GM23338 (cell line): ENCODE measurements around the gene GNS. TPM values are rescaled to one million over a fixed set of nuclear protein-coding genes. Genes with fewer than 3 reads are reported as not detected.
A peak's percentile ranks its signal among the peaks of the same experiment; 100 is the strongest.

ENCODE experiments used
- ATAC-seq: fragments of 200-7000 bp; cut with Tn5 transposase; 3 replicates; pipeline ENCODE4 v1.9.1; 2020
- DNase-seq: peaks from one replicate; pipeline ENCODE4 v3.0.0-alpha.2; 2015; ENCODE audit warnings: low spot score
- H2AFZ ChIP-seq: fragments of 200-600 bp; sonication (generic); 2 replicates; pipeline ENCODE4 v1.8.0; 2016; ENCODE audit warnings: antibody characterized with exemption, mild to moderate bottlenecking, moderate library complexity
- H3F3A ChIP-seq: fragments of 200-600 bp; sonication (generic); replicated peaks from 2 replicates; pipeline ENCODE4 v1.8.0; 2017; ENCODE audit warnings: antibody characterized with exemption, mixed run types, low read depth
- H3K27ac ChIP-seq: fragments of 200-600 bp; sonication (generic); 2 replicates; pipeline ENCODE4 v1.6.1; 2016; ENCODE audit warnings: low read depth
- H3K27me3 ChIP-seq: fragments of 200-600 bp; sonication (generic); 2 replicates; pipeline ENCODE4 v1.8.0; 2016; ENCODE audit warnings: mild to moderate bottlenecking, mixed run types, moderate library complexity; ENCODE audit not compliant: insufficient read depth
- H3K36me3 ChIP-seq: fragments of 200-600 bp; sonication (generic); 2 replicates; pipeline ENCODE4 v1.8.0; 2016; ENCODE audit warnings: mild to moderate bottlenecking; ENCODE audit not compliant: insufficient read depth
- H3K4me1 ChIP-seq: fragments of 200-600 bp; sonication (generic); 2 replicates; pipeline ENCODE4 v1.8.0; 2016; ENCODE audit warnings: mild to moderate bottlenecking, moderate library complexity; ENCODE audit not compliant: insufficient read depth
- H3K4me2 ChIP-seq: fragments of 200-600 bp; sonication (generic); 2 replicates; pipeline ENCODE4 v1.7.1; 2017; ENCODE audit warnings: mixed run types
- H3K4me3 ChIP-seq: fragments of 200-600 bp; sonication (generic); 2 replicates; pipeline ENCODE4 v1.6.1; 2016; ENCODE audit warnings: mixed run types
- H3K79me2 ChIP-seq: fragments of 200-600 bp; sonication (generic); replicated peaks from 2 replicates; pipeline ENCODE4 v1.8.0; 2017; ENCODE audit warnings: mild to moderate bottlenecking; ENCODE audit not compliant: insufficient read depth
- H3K9me2 ChIP-seq: fragments of 200-600 bp; sonication (generic); 2 replicates; pipeline ENCODE4 v1.8.0; 2017; ENCODE audit not compliant: insufficient read depth
- H4K20me1 ChIP-seq: fragments of 200-600 bp; sonication (generic); replicated peaks from 2 replicates; pipeline ENCODE4 v1.8.0; 2017; ENCODE audit warnings: mild to moderate bottlenecking; ENCODE audit not compliant: insufficient read depth
- H3K27ac Mint-ChIP-seq: 2 replicates; pipeline ENCODE4 v1.8.0; 2020; ENCODE audit warnings: inconsistent platforms, mild to moderate bottlenecking, moderate library complexity, mixed read lengths
- H3K27me3 Mint-ChIP-seq: 3 replicates; pipeline ENCODE4 v1.8.0; 2022; ENCODE audit warnings: low read depth, mild to moderate bottlenecking, moderate library complexity, mixed read lengths, inconsistent platforms; ENCODE audit not compliant: insufficient read depth, poor library complexity
- H3K36me3 Mint-ChIP-seq: 3 replicates; pipeline ENCODE4 v1.8.0; 2021; ENCODE audit warnings: low read depth, mild to moderate bottlenecking, inconsistent platforms, moderate library complexity, mixed read lengths
- H3K4me1 Mint-ChIP-seq: 3 replicates; pipeline ENCODE4 v1.8.0; 2020; ENCODE audit warnings: mild to moderate bottlenecking, inconsistent platforms, mixed read lengths
- H3K4me3 Mint-ChIP-seq: 3 replicates; pipeline ENCODE4 v1.8.0; 2021; ENCODE audit warnings: moderate library complexity, mild to moderate bottlenecking, inconsistent platforms, mixed read lengths
- H3K9me3 Mint-ChIP-seq: 3 replicates; pipeline ENCODE4 v1.8.0; 2020; ENCODE audit warnings: moderate library complexity, mild to moderate bottlenecking, inconsistent platforms, mixed read lengths
- CREB1 ChIP-seq: fragments of 250-450 bp; sonication (Bioruptor Pico); IDR thresholded peaks from 2 replicates; pipeline ENCODE4 v1.5.0; 2020; ENCODE audit warnings: low read depth, mild to moderate bottlenecking, moderate library complexity
- ETS1 ChIP-seq: IDR thresholded peaks from 2 replicates; pipeline ENCODE4 v1.6.1; 2016; ENCODE audit warnings: antibody characterized with exemption
- EZH2 ChIP-seq: fragments of 200-600 bp; sonication (generic); IDR thresholded peaks from one replicate; pipeline ENCODE4 v1.8.0; 2017; ENCODE audit warnings: antibody characterized with exemption, mild to moderate bottlenecking, low read depth; ENCODE audit not compliant: unreplicated experiment
- JUNB ChIP-seq: IDR thresholded peaks from one replicate; pipeline ENCODE4 v1.6.1; 2016; ENCODE audit warnings: antibody characterized with exemption; ENCODE audit not compliant: unreplicated experiment
- REST ChIP-seq: IDR thresholded peaks from one replicate; pipeline ENCODE4 v1.6.1; 2018; ENCODE audit warnings: antibody characterized with exemption; ENCODE audit not compliant: unreplicated experiment
- ZNF114 ChIP-seq: fragments of 250-450 bp; sonication (Bioruptor Pico); IDR thresholded peaks from 2 replicates; pipeline ENCODE4 v1.5.0; 2020; ENCODE audit warnings: mild to moderate bottlenecking, moderate library complexity
- polyA plus RNA-seq: library from polyadenylated mRNA; unstranded; fragments of >200 nt; fragmentation: Nextera tagmentation; extraction: Ambion mirVana; gene quantifications from 2 replicates; pipeline ENCODE4 v1.2.1, GENCODE V29; 2016
- total RNA-seq: library from RNA; depleted of rRNA; stranded (reverse); fragments of >200 nt; shearing (Covaris generic); gene quantifications from 2 replicates; pipeline ENCODE4 v1.2.3, GENCODE V29; 2014
- TF ChIP-seq, protein P1 (sequence below), 2 experiments: fragments of 200-600 bp in 1 of 2; sonication (generic) in 1 of 2; conservative IDR thresholded peaks; 2 replicates each; pipeline versions ENCODE4 v1.5.1 to v1.6.1; 2016 to 2017; ENCODE audit warnings: antibody characterized with exemption in 2 of 2, low read depth in 2 of 2, mild to moderate bottlenecking in 2 of 2, moderate library complexity in 1 of 2

Gene GNS
- total and polyA plus RNA-seq, 2 experiments from 2014 or later: 12.3 to 34.9 TPM

DNA sequence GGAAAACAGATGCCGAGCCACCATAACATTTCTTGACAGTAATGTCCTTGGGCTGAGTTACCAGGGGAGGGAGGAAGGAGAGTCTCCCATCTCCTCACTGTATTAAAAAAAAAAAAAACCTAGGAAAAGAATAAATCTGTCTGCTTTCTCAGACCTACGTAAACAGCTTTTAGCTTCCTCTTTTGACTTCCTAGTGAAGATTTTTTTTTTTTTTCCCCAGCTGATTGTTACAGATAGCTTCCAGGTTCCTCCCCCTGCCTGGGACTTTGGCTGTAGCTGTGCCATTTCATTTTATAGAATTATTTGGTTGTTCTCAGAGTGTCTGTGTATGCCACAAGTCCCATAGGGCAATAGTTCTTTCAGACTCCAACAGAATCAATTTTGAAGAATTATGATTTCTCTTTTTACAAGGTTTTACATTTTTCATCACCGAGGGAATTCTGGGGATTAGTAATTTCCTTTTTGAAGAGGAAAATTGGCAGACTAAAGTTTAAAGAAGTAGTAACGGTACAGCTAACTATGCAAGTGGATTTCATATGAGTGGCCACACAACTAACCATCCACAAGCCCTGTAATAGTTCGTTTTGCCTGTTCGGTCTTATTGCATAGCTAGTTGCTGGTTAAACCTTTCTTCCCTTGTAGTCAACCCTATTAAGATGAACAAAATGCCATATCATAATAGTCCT is 23.1 kb upstream of the GNS start:
- Histone ChIP-seq H3K79me2 (no peaks in the 10 kb centered on the region), H3K9me2 (no peaks in the 10 kb centered on the region), H3K27ac (no peak overlapping the region), H3K27me3 (peaks cover 52% of the 10 kb centered on the region), H3K36me3 (no peaks in the 10 kb centered on the region), H3F3A (peaks cover 8% of the 10 kb centered on the region), H2AFZ (no peak overlapping the region), H3K4me2 (peak overlapping the region; percentile 95), H3K4me1 (peaks cover 19% of the 10 kb centered on the region), H4K20me1 (no peaks in the 10 kb centered on the region; the same call in 1 of the 2 replicates), H3K4me3 (peak overlapping the region; percentile 70)
- Mint-ChIP-seq H3K27ac (no peak overlapping the region), H3K9me3 (no peaks in the 10 kb centered on the region), H3K36me3 (no peaks in the 10 kb centered on the region; the same call in 2 of the 3 replicates), H3K4me1 (peaks cover 13% of the 10 kb centered on the region), H3K4me3 (peak overlapping the region; percentile 81), H3K27me3 (peaks cover 31% of the 10 kb centered on the region)
- no peak for TF ChIP-seq JUNB
- TF ChIP-seq, protein P1, sequence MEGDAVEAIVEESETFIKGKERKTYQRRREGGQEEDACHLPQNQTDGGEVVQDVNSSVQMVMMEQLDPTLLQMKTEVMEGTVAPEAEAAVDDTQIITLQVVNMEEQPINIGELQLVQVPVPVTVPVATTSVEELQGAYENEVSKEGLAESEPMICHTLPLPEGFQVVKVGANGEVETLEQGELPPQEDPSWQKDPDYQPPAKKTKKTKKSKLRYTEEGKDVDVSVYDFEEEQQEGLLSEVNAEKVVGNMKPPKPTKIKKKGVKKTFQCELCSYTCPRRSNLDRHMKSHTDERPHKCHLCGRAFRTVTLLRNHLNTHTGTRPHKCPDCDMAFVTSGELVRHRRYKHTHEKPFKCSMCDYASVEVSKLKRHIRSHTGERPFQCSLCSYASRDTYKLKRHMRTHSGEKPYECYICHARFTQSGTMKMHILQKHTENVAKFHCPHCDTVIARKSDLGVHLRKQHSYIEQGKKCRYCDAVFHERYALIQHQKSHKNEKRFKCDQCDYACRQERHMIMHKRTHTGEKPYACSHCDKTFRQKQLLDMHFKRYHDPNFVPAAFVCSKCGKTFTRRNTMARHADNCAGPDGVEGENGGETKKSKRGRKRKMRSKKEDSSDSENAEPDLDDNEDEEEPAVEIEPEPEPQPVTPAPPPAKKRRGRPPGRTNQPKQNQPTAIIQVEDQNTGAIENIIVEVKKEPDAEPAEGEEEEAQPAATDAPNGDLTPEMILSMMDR (conservative IDR thresholded peaks at IDR 0.05; ENCODE audit: low read depth in 2 of 2): no peak
- TF ChIP-seq CREB1 (CRISPR knock-in tag): no peak
- TF ChIP-seq ETS1: no peak
- ATAC-seq: no peak
- no peak for DNase-seq

GRCh38 chr12:64781280-64782190 is 22.3 kb upstream of the GNS start:
- Mint-ChIP-seq H3K4me1 (peaks cover 13% of the 10 kb centered on the region), H3K27ac (no peak overlapping the region), H3K4me3 (peak overlapping the region; percentile 81), H3K27me3 (peaks cover 31% of the 10 kb centered on the region), H3K36me3 (no peaks in the 10 kb centered on the region; the same call in 2 of the 3 replicates), H3K9me3 (no peaks in the 10 kb centered on the region)
- Histone ChIP-seq H3K27ac (no peak overlapping the region), H3K4me2 (peak overlapping the region; percentile 95), H2AFZ (peak overlapping the region; percentile 99), H3K27me3 (peaks cover 52% of the 10 kb centered on the region), H4K20me1 (no peaks in the 10 kb centered on the region; the same call in 1 of the 2 replicates), H3F3A (peaks cover 8% of the 10 kb centered on the region), H3K4me1 (peaks cover 16% of the 10 kb centered on the region), H3K9me2 (no peaks in the 10 kb centered on the region), H3K79me2 (no peaks in the 10 kb centered on the region), H3K4me3 (peak overlapping the region; percentile 70), H3K36me3 (no peaks in the 10 kb centered on the region)
- ATAC-seq: peak; percentile 59
- TF ChIP-seq ZNF114: no peak
- TF ChIP-seq EZH2: peak; percentile 7
- TF ChIP-seq REST: no peak
- TF ChIP-seq, protein P1 (conservative IDR thresholded peaks at IDR 0.05; ENCODE audit: low read depth in 2 of 2): peak in 1 of 2 experiments; percentile 20; a peak in 1 of 4 replicates
- DNase-seq: peak; percentile 65
